Fibroblast of the aortic adventitia (primary cell): Measurements from ENCODE around the gene ACSF2. TPM values are rescaled to one million over a fixed set of nuclear protein-coding genes. Genes with fewer than 3 reads are reported as not detected.

ENCODE experiments used
- DNase-seq: peaks from one replicate; pipeline ENCODE4 v3.0.0-alpha.2; 2010; ENCODE audit warnings: low read depth
- H3K4me3 ChIP-seq: 2 replicates; pipeline ENCODE4 v1.5.1; 2011; ENCODE audit warnings: low read depth, mild to moderate bottlenecking, control low read depth, low read length, moderate library complexity
- total RNA-seq: library from RNA; depleted of rRNA; stranded (reverse); fragments of >200 nt; gene quantifications from 2 replicates; pipeline ENCODE4 v1.2.3, GENCODE V29; 2012; ENCODE audit warnings: low replicate concordance
- TF ChIP-seq, protein P1 (sequence below): IDR thresholded peaks from 2 replicates; pipeline ENCODE4 v1.5.1; 2011; ENCODE audit warnings: mild to moderate bottlenecking, low read length, control low read depth, inconsistent platforms; ENCODE audit not compliant: insufficient read depth

The ACSF2 gene
- total RNA-seq, 1 donor: 15.7 TPM

- H3K4me3 ChIP-seq: no peak overlapping the region
- TF ChIP-seq, protein P1, sequence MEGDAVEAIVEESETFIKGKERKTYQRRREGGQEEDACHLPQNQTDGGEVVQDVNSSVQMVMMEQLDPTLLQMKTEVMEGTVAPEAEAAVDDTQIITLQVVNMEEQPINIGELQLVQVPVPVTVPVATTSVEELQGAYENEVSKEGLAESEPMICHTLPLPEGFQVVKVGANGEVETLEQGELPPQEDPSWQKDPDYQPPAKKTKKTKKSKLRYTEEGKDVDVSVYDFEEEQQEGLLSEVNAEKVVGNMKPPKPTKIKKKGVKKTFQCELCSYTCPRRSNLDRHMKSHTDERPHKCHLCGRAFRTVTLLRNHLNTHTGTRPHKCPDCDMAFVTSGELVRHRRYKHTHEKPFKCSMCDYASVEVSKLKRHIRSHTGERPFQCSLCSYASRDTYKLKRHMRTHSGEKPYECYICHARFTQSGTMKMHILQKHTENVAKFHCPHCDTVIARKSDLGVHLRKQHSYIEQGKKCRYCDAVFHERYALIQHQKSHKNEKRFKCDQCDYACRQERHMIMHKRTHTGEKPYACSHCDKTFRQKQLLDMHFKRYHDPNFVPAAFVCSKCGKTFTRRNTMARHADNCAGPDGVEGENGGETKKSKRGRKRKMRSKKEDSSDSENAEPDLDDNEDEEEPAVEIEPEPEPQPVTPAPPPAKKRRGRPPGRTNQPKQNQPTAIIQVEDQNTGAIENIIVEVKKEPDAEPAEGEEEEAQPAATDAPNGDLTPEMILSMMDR: no peak
- DNase-seq: no peak
Observed at GRCh38 chr17:50430821-50431618, 5.0 kb downstream of the ACSF2 start.

DNA sequence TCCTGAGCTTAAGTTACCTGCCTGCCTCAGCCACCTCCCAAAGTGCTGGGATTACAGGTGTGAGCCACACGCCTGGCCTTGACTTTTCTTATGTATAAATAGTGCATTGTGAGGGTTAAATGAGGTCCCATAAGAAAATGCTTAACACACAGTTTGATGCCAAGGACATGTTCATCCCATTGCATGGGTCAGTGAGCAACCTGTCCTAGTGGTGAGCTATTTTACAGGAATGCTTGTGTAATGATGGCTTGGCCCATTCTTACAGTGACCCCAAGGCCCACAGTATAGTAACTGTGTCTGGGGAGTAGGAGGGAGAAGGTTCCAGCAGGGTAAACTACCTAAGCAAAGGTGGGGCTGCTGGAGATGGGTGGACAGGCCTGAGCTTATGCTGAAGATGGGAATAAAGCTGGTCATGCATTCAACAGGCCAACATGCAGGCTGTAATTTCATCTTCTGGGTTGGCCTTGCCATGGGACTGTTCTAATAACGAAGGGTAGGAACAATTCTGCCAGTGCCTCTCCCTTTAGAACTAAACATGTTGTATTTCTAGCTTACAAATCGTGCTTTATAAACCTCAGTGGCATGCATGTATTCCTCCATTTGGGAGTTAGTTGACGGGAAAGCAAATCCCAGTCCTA lies 6.2 kb downstream of the ACSF2 start:
- TF ChIP-seq, protein P1: no peak
- no peak for DNase-seq
- no peak overlapping the region for H3K4me3 ChIP-seq

DNA sequence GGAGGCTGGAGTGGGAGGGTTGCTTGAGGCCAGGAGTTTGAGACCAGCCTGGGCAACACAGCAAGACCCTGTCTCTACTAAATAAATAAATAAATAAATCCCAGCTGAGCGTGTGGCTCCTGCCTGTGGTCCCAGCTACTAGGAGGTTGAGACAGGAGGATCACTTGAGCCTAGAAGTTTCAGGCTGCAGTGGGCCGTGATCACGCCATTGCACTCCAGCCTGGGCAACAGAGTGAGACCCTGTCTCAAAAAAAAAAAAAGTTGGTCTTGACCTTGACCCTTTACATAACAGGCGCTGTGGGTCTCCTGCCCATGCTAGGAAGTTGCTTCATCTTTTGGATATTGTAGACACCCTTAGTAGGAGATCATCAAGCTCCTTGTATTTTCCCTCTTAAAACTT lies 11.4 kb downstream of the ACSF2 start:
- H3K4me3 ChIP-seq: no peak overlapping the region
- TF ChIP-seq, protein P1: no peak
- DNase-seq: no peak

GRCh38 chr17:50439008-50439407 lies 13.0 kb downstream of the ACSF2 start:
- DNase-seq: no peak
- no peak overlapping the region for H3K4me3 ChIP-seq
- TF ChIP-seq, protein P1: no peak

GRCh38 chr17:50440172-50440837 lies 14.3 kb downstream of the ACSF2 start:
- H3K4me3 ChIP-seq: no peak overlapping the region
- TF ChIP-seq, protein P1: no peak
- DNase-seq: no peak

GRCh38 chr17:50440838-50441829 lies 15.1 kb downstream of the ACSF2 start:
- TF ChIP-seq, protein P1: no peak
- H3K4me3 ChIP-seq: no peak overlapping the region

More at GRCh38 chr17:50440838-50441829, 15.1 kb downstream of the ACSF2 start:
- DNase-seq: no peak
